GM18517 (cell line): ENCODE data around the gene GIMAP5.

ENCODE experiments used
- ATAC-seq: cut with Tn5 transposase; IDR thresholded peaks from one replicate; pipeline ENCODE4 v1.9.1; 2021; ENCODE audit warnings: mild to moderate bottlenecking, moderate library complexity; ENCODE audit not compliant: unreplicated experiment

The GIMAP5 gene

DNA sequence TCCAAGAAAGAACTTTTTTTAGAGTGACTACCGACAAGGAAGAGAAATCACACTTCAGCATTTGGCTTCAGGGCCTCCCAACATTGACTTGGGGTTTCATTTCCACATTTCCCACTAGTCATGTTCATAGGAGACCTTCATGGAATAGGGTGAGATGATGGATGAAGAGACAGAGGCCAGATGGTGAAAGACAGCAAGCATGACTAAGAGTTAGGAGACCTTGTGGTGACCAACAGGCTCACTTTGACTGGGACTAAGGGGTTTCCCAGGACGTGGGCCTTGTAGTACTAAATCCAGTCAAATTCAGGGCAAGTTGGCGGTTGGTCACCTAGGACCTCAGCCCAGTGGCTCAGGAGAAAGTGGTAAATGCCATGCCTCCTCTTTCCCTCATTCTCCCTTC, 3.0 kb upstream of the GIMAP5 start:
- no peak for ATAC-seq

DNA sequence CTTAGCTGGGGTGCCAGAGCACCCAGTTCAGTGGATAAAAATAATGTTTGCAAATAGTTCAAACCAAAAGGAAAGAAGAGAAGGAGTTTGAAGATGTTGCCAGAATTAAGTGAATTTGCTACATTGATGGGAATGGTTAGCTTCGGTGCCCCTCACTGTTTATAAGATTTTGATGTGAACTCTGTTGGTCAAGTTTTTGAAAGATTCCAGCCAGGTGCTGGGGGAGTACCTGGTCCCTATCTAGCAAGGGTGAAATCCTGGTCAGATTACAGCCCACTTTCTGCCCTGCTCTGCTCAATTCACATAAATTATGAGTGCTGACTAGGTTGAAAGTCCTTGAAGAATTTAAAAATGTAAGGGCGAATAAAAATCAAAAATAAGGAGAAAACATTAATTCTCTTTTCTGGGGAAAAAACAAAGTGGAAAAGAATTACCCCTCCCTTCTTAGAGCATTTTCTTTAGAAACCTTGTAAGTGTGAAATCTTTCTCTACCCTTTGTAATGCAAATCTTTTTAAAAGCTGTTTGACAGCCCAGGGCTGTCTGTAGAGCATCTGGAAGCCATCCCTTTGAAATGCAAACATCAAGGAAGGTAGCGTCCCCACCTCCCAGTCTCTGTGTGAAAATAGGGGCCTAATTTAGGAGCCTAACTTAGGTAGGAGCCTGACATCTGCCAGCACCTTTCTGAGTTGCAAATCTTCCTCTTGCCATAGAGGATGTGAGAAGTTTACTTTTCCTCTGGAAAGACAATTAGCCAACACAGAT, 1.4 kb upstream of the GIMAP5 start:
- ATAC-seq: no peak

DNA sequence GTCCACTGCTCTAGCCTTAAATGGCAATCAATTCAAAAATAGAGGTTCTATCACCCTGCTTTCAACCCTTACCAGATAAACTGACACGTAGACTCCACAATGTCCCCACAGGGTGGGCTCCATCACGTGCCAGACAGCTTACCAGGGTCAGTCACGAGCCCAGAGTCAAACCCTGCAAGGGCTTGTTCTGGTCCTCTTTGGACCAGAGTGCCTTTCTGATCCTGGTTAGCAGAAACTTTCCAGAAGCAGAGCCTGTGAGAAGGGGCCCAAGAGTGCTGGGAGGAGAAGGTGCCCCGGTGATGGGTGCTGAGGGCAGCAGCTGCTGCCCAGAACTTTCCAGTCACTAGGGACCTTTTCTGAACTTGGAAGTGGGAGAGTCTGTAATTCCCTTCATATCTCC, 354 bp upstream of the GIMAP5 start:
- ATAC-seq: no peak

DNA sequence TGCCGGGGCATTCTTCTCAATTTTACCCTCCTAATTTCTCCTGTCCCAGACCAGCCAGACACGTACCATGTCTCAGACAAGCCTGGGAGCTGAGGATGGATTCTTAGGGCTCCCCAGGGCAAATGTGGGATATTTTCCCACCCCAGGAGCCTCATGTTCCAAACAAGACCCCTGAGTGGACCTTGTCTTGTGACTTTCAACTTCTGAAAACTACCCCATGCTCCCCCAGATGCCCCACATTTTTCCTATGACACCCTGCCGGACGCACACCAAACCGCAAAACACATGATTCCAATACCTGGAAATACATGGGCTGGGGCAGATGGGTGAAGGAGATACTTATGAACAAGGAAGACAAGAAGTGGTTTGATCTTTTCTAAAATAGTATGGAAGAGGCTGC, 874 bp downstream of the GIMAP5 start:
- ATAC-seq: no peak

DNA sequence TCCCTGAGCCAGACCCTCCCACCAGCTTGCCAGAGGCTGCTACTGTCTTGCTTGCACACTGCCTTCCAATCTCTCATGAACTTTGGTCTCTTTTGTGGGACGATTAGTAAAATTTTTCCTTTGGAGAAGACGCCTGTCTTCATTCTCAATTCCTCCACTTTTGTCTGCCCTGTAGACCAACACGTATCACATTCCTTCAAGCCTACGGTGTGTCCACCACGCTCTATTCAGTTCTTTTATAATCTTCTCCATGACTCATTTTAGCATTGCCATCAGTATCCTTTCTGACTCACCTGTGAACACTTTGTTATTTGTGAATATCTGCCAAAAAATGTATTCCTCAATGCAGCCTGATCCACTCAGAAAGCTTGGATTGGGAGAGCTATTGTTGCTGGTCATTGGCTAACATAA, 1.4 kb downstream of the GIMAP5 start:
- no peak for ATAC-seq

DNA sequence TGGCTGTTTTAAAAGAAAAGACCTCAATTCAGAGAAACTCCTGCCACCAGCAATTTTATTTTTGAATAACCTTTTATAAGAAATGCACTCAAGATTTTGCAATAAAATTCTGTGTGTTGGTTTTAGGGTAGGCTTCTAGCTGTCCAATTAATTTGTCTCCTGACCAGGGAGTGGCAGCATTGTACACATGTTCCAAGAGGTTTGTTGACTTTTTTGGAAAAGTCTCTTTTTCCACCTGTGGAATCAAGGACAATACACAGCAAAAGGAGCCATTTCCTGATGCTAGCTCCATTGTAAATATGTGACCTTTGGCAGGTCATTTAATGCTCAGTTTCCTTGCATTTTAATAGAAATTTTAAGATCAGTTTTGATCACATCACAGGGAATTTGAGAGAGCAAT, 1.8 kb downstream of the GIMAP5 start:
- ATAC-seq: no peak

DNA sequence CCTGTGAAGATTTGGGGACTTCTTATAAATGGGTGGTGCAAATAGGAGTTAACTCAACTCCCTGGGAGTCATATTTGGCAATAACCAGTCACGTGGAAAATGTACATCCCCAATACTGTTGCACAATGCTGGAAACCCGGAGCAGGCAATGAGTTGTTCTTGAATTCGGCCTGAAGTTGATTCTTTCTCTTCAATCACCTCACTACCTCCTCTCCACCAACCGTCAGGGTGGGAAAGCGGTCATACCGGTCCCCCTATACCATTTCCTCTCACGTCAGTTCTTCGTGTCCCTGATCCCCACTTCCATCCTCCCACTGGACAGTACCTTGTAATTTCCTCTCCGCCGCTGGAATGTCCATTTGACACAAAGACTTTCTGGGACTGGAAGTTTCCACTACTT, 2.8 kb downstream of the GIMAP5 start:
- no peak for ATAC-seq

DNA sequence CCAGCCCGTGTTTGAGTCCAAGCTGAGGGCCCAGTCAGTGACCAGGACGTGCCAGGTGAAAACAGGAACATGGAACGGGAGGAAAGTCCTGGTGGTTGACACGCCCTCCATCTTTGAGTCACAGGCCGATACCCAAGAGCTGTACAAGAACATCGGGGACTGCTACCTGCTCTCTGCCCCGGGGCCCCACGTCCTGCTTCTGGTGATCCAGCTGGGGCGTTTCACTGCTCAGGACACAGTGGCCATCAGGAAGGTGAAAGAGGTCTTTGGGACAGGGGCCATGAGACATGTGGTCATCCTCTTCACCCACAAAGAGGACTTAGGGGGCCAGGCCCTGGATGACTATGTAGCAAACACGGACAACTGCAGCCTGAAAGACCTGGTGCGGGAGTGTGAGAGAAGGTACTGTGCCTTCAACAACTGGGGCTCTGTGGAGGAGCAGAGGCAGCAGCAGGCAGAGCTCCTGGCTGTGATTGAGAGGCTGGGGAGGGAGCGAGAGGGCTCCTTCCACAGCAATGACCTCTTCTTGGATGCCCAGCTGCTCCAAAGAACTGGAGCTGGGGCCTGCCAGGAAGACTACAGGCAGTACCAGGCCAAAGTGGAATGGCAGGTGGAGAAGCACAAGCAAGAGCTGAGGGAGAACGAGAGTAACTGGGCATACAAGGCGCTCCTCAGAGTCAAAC, 5.2 kb downstream of the GIMAP5 start:
- no peak for ATAC-seq

DNA sequence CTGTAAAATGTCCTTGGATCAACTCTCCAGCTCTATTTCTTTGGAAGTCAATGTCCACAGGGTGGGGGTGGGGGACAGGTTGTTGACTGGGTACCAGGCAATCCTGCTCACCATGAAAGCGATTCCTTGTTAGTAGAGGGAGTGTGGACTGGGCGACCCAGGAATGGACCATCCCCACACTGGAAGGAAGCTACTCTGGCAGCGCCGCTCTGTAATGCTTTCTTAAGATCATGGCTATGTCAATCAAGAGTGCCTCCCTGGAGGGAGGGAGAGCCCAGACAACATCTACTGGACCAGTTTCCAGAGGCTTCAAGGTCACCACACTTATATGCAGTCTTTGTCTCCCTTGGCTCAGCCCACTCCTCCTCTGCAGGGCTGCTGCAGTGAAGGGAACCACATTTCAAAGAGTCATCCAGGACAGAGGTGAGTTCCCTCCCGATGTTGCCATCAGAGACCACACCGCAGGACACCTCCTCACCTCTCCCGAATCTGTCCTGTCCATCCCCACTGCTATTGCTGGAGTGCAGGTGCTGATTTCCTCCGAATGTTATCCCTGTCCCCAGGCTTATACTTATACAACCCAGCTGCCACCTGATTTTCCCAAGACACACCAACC, 6.9 kb downstream of the GIMAP5 start:
- ATAC-seq: no peak

DNA sequence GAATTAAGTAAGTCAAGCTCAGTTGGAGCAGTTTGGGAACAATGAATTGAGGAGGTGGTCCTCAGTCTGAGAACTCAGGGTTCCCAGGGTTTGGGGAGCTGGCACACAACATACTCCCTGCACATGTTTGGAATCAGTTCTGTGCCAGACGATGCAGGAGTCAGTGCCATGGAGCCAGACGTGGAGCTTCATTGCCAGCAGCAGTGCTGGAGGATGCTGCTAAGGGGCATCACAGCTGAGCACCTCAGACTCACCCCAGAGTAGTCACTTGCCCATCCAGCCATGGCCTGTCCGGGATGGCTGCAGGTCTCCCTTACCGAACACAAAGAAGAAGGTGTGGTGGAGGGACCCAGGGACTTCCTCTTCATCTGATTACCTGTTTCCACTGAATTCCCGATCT, 7.9 kb downstream of the GIMAP5 start:
- no peak for ATAC-seq

DNA sequence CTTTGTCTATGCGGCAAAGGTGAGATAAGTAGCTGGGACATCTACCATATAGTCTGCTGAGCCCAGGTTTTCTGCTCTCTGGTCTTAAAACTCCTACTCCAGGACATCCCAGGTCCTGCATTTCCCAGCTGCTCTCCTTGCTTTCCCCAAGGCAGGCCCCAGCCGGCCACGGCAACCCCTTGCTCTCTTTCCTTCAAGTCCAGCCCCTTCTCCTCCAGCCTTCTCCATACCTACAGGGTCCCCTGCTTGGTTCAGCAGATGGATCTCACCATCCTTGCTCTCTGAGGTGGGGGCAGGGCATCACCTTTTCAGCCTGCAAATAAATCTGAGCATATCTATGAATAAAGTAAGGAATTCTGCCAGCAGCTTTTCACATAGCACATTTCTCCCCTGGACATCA, 8.7 kb downstream of the GIMAP5 start:
- ATAC-seq: no peak

DNA sequence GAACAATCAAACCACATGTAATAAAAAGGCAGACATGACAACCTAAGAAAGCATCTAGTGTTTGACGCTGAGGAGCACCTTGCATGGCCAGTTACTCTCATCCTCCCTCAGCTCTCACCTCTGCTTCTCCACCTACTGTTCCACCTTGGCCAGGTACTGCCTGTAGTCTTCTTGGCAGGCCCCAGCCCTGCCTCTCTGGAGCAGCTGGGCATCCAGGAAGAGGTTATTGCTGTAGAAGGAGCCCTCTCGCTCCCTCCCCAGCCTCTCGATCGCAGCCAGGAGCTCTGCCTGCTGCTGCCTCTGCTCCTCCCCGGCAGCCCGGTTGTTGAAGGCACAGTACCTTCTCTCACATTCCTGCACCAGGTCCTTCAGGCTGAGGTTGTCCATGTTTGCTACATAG, 9.7 kb downstream of the GIMAP5 start:
- ATAC-seq: no peak

DNA sequence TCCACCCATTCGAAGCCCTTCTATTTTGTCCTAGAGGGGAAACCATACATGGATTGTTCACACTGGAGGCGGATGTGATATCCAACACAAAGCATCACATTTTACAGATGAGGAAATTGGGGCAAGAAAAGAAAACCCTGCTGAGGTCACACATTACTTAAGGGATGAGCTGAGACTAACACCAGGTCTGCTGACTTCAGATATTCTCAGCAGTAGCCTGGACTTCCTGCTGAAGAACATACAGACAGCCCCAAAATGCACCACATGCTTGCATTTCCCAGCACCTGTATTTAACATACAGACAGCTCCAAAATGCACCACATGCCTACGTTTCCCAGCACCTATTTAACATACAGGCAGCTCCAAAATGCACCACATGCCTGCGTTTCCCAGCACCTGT, 11.2 kb downstream of the GIMAP5 start:
- no peak for ATAC-seq

DNA sequence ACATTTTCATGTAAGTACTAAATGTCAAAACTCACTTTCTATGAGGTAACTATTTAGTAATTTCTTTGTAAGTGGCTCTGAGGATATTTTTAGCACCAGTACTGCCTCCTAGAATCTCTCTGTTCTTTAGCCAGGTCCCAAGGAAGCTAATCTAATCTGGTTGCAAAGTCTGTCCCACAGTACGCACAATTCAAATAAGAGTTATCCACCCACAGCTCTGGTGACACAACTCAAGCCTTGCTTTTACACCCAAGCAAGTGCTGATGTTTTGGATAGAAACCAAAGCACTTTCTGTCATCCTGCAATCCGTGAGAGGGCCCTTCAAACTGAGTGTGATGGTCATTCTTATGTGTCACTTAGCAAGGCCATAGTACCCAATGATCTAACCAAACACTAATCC, 14.5 kb downstream of the GIMAP5 start:
- ATAC-seq: no peak

DNA sequence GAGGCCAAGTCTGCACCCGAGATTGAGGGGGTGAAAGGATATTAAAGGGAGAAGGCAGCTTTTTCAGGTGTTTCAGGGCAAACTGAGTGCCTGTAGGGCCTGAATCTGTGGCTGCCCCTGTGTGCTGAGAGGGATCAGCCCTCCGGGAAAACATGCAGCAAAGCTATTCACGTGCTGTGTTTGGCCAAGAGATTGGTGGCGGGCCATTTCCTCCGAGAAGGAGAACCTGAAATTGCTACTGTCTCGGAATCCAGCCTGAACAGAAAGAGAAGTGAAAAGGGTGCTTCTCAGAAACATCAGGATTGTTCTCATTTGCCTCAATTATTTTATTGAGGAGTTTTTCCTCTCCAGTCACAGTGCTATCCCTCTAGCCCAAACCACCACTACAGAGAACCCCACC, 16.0 kb downstream of the GIMAP5 start:
- no peak for ATAC-seq

DNA sequence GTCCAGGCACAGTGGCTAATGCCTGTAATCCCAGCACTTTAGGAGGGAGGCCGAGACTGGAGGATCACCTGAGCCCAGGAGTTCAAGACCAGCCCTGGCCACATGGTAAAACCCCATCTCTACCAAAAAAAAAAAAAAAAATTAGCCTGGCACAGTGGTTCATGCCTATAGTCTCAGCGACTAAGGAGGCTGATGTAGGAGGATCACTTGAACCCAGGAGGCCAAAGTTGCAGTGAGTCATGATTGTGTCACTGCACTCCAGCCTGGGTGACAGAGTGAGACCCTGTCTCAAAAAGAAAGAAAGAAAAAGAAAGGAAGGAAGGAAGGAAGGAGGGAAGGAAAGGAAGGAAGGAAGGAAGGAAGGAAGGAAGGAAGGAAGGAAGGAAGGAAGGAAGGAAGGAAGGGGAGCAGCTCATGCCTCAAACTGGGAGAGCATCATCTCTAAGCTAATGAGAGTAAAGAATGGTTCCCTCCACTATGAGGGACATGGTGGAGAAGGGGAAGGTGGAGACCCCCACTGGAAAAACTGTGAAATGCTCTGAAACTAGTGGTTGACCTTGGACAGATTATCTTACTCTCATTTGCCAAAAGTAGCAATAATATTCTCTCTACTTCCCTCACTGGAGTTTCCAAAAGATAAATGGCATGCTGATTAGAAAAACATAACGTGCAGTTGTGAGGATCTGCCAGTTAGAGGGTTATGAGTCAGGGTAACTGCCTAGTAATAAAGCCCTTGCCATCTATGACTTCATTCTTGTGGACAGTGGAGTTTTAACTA, 16.8 kb downstream of the GIMAP5 start:
- no peak for ATAC-seq

DNA sequence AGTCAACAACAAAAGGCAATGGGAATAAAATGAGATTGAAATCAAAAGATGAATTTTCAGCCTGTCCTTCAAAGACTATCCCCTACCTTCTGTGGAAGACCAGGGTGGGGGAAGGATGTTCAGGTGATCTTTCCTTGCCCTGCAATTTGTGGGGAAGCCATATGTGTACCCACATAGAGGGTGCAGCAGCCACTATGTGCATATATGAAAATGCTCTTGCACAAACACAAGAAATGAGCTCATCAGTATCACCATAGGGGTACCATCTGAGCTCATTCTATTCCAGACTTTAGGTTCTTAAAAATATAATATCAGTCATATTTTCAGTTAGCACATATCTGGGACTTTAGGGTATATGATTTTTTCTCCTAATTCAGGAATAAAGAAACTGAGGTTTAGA, 17.7 kb downstream of the GIMAP5 start:
- ATAC-seq: no peak

DNA sequence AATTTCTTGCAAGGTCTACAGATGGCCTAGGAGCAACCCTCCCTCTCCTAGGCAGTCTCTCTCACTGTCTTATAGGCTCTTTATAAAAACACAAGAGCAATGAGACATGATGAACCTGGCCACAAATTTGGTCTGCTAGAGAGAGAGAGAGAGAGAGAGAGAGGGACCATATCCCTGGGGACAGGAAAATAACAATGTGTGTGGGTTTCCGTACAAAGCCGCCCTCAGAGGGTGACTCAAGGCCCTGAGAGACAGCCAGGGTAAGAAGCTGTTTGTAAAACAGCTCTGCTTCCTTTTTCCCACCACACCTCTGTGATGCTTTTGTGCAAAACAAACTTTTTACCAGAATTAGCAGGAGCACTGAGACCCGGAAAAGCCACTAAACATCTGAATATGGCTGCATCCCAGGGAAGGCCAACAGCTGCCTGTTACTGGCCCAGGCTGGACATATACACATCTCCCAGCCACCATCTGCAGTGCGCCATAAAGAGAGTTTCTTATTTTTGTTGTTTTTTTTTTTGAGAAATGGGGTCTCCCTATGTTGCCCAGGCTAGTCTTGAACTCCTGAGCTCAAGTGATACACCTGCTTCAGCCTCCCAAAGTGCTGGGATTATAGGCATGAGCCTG, 18.4 kb downstream of the GIMAP5 start:
- no peak for ATAC-seq

DNA sequence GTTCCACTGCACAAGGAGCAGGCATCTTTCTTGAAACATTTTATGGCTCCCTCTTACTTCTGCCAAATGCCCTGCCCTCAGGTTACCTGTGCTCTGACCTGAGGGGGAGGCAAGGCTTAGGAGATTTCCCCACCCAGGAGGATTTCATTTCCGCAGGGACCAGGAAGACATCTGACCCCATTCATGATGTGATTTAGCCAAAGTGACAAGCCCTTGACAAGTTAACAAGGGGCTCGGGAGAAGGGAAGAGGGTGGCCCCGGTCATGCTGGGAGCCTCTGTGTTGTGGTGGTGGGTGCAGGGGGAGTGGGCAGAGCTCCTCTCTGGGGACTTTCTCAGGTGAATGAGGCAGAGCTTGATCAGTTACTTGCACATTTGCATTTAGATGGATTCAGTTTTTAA, 18.9 kb downstream of the GIMAP5 start:
- no peak for ATAC-seq

DNA sequence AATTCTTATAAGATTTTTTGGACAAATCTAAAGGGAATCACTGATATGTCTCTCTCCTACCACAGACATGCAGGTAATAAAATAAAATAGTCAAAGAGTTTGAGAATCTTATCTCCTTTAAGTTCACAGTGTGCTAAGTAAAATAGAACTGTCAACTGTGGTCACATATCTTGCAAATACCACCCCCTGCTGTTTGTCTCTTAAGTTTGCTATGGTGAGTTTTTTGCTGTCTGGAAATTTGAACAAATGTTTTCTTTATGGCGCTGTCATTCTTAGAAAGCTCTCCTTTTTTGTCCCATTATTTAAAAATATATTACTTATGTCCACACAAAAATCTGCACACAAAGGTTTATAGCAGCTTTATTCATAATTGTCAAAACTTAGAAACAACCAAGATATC, 19.6 kb downstream of the GIMAP5 start:
- ATAC-seq: no peak

DNA sequence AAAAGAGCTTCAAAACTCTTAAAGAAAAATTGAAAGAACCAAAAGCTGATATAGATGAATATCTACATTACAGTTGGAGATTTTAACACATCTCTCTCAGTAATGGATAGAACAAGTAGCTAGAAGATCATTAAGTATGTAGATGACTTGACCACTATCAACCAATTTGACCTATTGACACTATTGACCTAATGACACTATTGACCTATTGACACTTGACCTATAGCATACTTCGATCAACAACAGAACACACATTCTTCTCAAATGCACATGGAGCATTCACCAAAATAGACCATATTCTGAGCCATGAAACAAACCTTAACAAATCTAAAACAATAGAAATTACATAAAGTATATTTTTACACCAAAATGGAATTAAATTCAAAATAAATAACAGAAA, 22.3 kb downstream of the GIMAP5 start:
- ATAC-seq: no peak
